Measurements from ENCODE around the gene EIF4E3.
A peak's percentile ranks its signal among the peaks of the same experiment; 100 is the strongest.

Gene EIF4E3

GRCh38 chr3:71723452-71724170, 1.6 kb downstream of the EIF4E3 start:
- DNase-seq, result peak in 4 of 5 donors; percentile 33 to 83 (median 44)

GRCh38 chr3:71722693-71723092, 2.5 kb downstream of the EIF4E3 start:
- no peak for DNase-seq

- DNase-seq, result peak in 1 of 5 donors; percentile 78
These were observed 3.5 kb downstream of the EIF4E3 start for GRCh38 chr3:71721651-71722157.

- DNase-seq, result no peak
These were observed 4.2 kb downstream of the EIF4E3 start for GRCh38 chr3:71721002-71721401.

GRCh38 chr3:71718072-71718471, 7.1 kb downstream of the EIF4E3 start:
- peak in 2 of 5 donors; percentile 19 to 43 for DNase-seq

GRCh38 chr3:71714595-71714994, 10.6 kb downstream of the EIF4E3 start:
- DNase-seq, result no peak

GRCh38 chr3:71713041-71713440, 12.2 kb downstream of the EIF4E3 start:
- DNase-seq, result no peak

- peak in 1 of 5 donors; percentile 58 for DNase-seq
These were observed 14.2 kb downstream of the EIF4E3 start for GRCh38 chr3:71710906-71711494.

- DNase-seq, result peak in 1 of 5 donors; percentile 21
These were observed 15.2 kb downstream of the EIF4E3 start for GRCh38 chr3:71709908-71710511.

GRCh38 chr3:71708476-71709105, 16.6 kb downstream of the EIF4E3 start:
- no peak for DNase-seq

GRCh38 chr3:71707595-71707994, 17.6 kb downstream of the EIF4E3 start:
- no peak for DNase-seq

- no peak for DNase-seq
These were observed 19.5 kb downstream of the EIF4E3 start for GRCh38 chr3:71705681-71706080.

GRCh38 chr3:71704915-71705314, 20.3 kb downstream of the EIF4E3 start:
- no peak for DNase-seq

- no peak for DNase-seq
These were observed 21.4 kb downstream of the EIF4E3 start for GRCh38 chr3:71703797-71704196.

- DNase-seq, result peak in 4 of 5 donors; percentile 10 to 75 (median 20)
These were observed 22.8 kb downstream of the EIF4E3 start for GRCh38 chr3:71702131-71703024.

- no peak for DNase-seq
These were observed 23.9 kb downstream of the EIF4E3 start for GRCh38 chr3:71701251-71701762.

GRCh38 chr3:71695000-71695482, 30.2 kb downstream of the EIF4E3 start:
- no peak for DNase-seq

- DNase-seq, result no peak
These were observed 30.7 kb downstream of the EIF4E3 start for GRCh38 chr3:71694358-71694999.

GRCh38 chr3:71693641-71694040, 31.6 kb downstream of the EIF4E3 start:
- no peak for DNase-seq

- DNase-seq, result no peak
These were observed 33.1 kb downstream of the EIF4E3 start for GRCh38 chr3:71692139-71692538.

GRCh38 chr3:71690341-71690841, 34.8 kb downstream of the EIF4E3 start:
- DNase-seq, result no peak
